Activated CD4-positive, alpha-beta T cell treated with anti-CD3 and anti-CD28 coated beads for 36 hours (primary cell): ENCODE data around the gene PDE11A. TPM values are rescaled to one million over a fixed set of nuclear protein-coding genes. Genes with fewer than 3 reads are reported as not detected.

Experiments used
- ATAC-seq: fragments of 200-7000 bp; cut with Tn5 transposase; one replicate; pipeline ENCODE4 v1.10.0; 2021; ENCODE audit warnings: mild to moderate bottlenecking, moderate library complexity
- CTCF ChIA-PET: fragments of 350-600 bp; sonication (Branson Sonifier 250); formaldehyde crosslinking; loops from one replicate; lab custom pipeline; 2021; ENCODE audit warnings: antibody characterized with exemption; lab: Charles Lee
- POLR2A ChIA-PET: fragments of 350-600 bp; sonication (Branson Sonifier 250); formaldehyde crosslinking; loops from one replicate; lab custom pipeline; 2021; ENCODE audit warnings: antibody characterized with exemption, inconsistent platforms; lab: Charles Lee
- DNase-seq: peaks from one replicate; pipeline ENCODE4 v3.0.0-alpha.2; 2020
- H3K27ac Mint-ChIP-seq: one replicate; pipeline ENCODE4 v1.8.0; 2021; ENCODE audit warnings: mixed read lengths
- H3K27me3 Mint-ChIP-seq: one replicate; pipeline ENCODE4 v1.8.0; 2021; ENCODE audit warnings: mixed read lengths
- H3K36me3 Mint-ChIP-seq: one replicate; pipeline ENCODE4 v1.8.0; 2021; ENCODE audit warnings: low read depth, mixed read lengths
- H3K4me1 Mint-ChIP-seq: one replicate; pipeline ENCODE4 v1.8.0; 2021; ENCODE audit warnings: mixed read lengths
- H3K4me3 Mint-ChIP-seq: one replicate; pipeline ENCODE4 v1.8.0; 2021; ENCODE audit warnings: mild to moderate bottlenecking, moderate library complexity, mixed read lengths
- H3K9me3 Mint-ChIP-seq: one replicate; pipeline ENCODE4 v1.8.0; 2021; ENCODE audit warnings: low read depth, mixed read lengths
- intact Hi-C, 2 experiments: fragments of 100-400 bp; cut with DNase I in 1 of 2; cut with micrococcal nuclease in 1 of 2; formaldehyde crosslinking; loops; one replicate each; pipeline versions ENCODE4 v1.14.2 to v1.15.1; 2022 to 2024; cut with DNase I, micrococcal nuclease
- total RNA-seq, 2 experiments: library from RNA; stranded (reverse); gene quantifications; one replicate each; pipeline ENCODE4 v1.2.3, GENCODE V29; 2021

Gene PDE11A
- total RNA-seq, 2 experiments from 2014 or later, result 0.12 TPM; not detected in 1

DNA sequence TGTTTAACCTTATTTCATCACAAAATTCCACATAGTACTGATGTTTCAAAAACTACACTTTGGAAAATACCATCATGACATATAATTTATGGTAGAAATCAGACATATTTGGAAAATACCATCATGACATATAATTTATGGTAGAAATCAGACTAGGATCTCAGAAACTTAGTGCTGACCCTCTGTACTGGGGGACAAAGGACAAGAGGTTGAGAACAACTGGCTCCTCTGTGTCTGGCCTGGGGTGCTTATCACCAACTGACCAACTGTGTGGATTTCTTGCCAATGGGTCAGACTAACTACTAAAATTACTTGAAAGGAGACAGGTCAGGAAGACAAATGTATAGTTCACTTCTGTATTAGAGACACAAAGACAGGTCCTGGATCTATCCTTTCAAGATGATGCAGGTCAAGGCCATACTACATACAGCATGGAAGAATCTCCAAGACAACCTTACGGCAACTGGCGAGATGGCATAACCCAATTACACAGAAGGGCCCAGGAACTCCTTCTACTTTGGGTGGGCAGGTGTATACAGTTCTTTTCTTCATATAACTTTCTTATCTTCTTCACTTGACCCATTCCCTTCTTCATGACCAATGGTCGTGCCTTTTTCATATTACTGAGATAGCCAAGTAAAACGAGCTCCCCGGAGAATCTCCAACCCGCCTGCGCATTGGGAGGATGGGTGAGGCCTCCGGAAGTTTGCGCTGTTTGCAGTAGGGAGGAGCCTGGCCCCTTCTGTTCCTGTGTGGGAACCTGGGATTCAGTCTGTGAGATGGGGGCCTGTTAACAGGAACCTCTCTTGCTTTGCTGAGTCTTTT is 389.5 kb downstream of the PDE11A start:
- intact Hi-C loops, result no loop called here
- DNase-seq, result no peak
- CTCF ChIA-PET, result interaction anchor here (0.6 to 0.8 kb wide), 2 partner anchors 26 to 603 kb away, joined by 4 read pairs; no protein-coding TSS in a partner anchor
- Mint-ChIP-seq H3K27ac (no peak overlapping the region), H3K36me3 (no peaks in the 10 kb centered on the region), H3K9me3 (no peaks in the 10 kb centered on the region), H3K27me3 (no peaks in the 10 kb centered on the region), H3K4me1 (no peaks in the 10 kb centered on the region), H3K4me3 (no peak overlapping the region)
- no peak for ATAC-seq
- POLR2A ChIA-PET, result no interaction called here

DNA sequence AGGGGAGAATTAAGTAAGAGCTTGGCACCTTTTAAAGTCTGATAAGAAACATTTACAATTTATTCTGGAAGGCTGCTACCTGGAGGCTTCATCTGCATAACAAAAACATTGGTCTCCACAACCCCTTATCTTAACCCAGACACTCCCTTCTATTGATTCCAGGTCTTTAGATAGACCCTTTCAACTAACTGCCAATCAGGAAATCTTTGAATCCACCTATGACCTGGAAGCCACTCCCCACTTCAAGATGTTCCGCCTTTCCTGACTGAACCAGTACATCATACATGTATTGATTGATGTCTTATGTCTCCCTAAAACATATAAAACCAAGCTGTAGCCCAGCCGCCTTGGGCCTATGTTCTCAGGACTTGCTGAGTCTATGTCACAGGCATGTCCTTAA is 390.6 kb downstream of the PDE11A start:
- intact Hi-C loops, result no loop called here
- no peak for ATAC-seq
- Mint-ChIP-seq H3K27ac (no peak overlapping the region), H3K9me3 (no peaks in the 10 kb centered on the region), H3K4me1 (no peaks in the 10 kb centered on the region), H3K4me3 (no peak overlapping the region), H3K36me3 (no peaks in the 10 kb centered on the region), H3K27me3 (peaks cover 3% of the 10 kb centered on the region)
- POLR2A ChIA-PET, result no interaction called here
- CTCF ChIA-PET, result interaction anchor here (0.5 kb wide), 1 partner anchor 43 kb away, joined by 3 read pairs; no protein-coding TSS in a partner anchor
- DNase-seq, result no peak

- H3K4me1 Mint-ChIP-seq, result no peaks in the 10 kb centered on the region
- H3K27ac Mint-ChIP-seq, result no peak overlapping the region
- POLR2A ChIA-PET, result no interaction called here
- H3K27me3 Mint-ChIP-seq, result peaks cover 5% of the 10 kb centered on the region
- intact Hi-C loops, result no loop called here
- no peak overlapping the region for H3K4me3 Mint-ChIP-seq
- H3K36me3 Mint-ChIP-seq, result no peaks in the 10 kb centered on the region
- ATAC-seq (no peak), DNase-seq (no peak)
- CTCF ChIA-PET, result no interaction called here
- no peaks in the 10 kb centered on the region for H3K9me3 Mint-ChIP-seq
These were observed 391.5 kb downstream of the PDE11A start for GRCh38 chr2:177680866-177681712.

GRCh38 chr2:177679611-177680605 is 392.7 kb downstream of the PDE11A start:
- H3K27me3 Mint-ChIP-seq, result peaks cover 7% of the 10 kb centered on the region
- intact Hi-C loops, result no loop called here
- ChIA-PET POLR2A (no interaction called here), CTCF (interaction anchor here (1.0 kb wide), 1 partner anchor 11 kb away, joined by 3 read pairs; no protein-coding TSS in a partner anchor)
- H3K27ac Mint-ChIP-seq, result no peak overlapping the region
- H3K4me1 Mint-ChIP-seq, result no peaks in the 10 kb centered on the region
- no peak for ATAC-seq
- no peaks in the 10 kb centered on the region for H3K9me3 Mint-ChIP-seq
- no peak overlapping the region for H3K4me3 Mint-ChIP-seq
- DNase-seq, result no peak
- H3K36me3 Mint-ChIP-seq, result no peaks in the 10 kb centered on the region

GRCh38 chr2:177678939-177679338 is 393.6 kb downstream of the PDE11A start:
- no peak for DNase-seq
- Mint-ChIP-seq H3K9me3 (no peaks in the 10 kb centered on the region), H3K27ac (no peak overlapping the region), H3K4me3 (no peak overlapping the region), H3K27me3 (peaks cover 9% of the 10 kb centered on the region), H3K4me1 (no peaks in the 10 kb centered on the region), H3K36me3 (no peaks in the 10 kb centered on the region)
- CTCF ChIA-PET, result interaction anchor here (1.0 kb wide), 1 partner anchor 10 kb away, joined by 3 read pairs; no protein-coding TSS in a partner anchor
- no peak for ATAC-seq
- intact Hi-C loops, result no loop called here
- POLR2A ChIA-PET, result no interaction called here

- no peak for ATAC-seq
- no peak overlapping the region for H3K27ac Mint-ChIP-seq
- CTCF ChIA-PET, result no interaction called here
- no peaks in the 10 kb centered on the region for H3K9me3 Mint-ChIP-seq
- no peak overlapping the region for H3K4me3 Mint-ChIP-seq
- H3K36me3 Mint-ChIP-seq, result no peaks in the 10 kb centered on the region
- DNase-seq, result no peak
- H3K27me3 Mint-ChIP-seq, result peaks cover 13% of the 10 kb centered on the region
- no peaks in the 10 kb centered on the region for H3K4me1 Mint-ChIP-seq
- intact Hi-C loops, result no loop called here
- POLR2A ChIA-PET, result no interaction called here
These were observed 395.9 kb downstream of the PDE11A start for GRCh38 chr2:177676636-177677035.

DNA sequence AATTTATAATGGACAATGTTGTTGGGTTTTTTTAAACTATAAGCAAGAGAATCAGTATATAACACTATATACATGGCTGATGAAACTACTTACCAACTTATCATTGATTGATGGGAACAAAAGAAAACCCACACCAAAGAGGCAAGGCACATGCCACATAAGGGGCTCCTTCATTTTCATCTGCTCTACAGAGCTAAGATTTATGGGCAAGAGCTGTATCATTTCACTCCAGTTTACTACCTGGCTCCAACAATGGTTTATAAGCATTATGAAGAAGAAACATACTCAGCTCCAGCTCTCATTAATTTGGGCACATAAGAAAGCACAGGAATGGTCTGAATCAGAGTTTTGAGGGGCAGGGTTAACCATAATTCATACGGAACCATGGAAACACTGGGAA is 396.8 kb downstream of the PDE11A start:
- H3K4me1 Mint-ChIP-seq, result peaks cover 2% of the 10 kb centered on the region
- H3K27ac Mint-ChIP-seq, result no peak overlapping the region
- DNase-seq (no peak), ATAC-seq (no peak)
- intact Hi-C loops, result no loop called here
- no peak overlapping the region for H3K4me3 Mint-ChIP-seq
- H3K27me3 Mint-ChIP-seq, result peaks cover 13% of the 10 kb centered on the region
- ChIA-PET POLR2A (no interaction called here), CTCF (interaction anchor here (1.3 kb wide), 1 partner anchor 14 kb away, joined by 3 read pairs; no protein-coding TSS in a partner anchor)
- H3K36me3 Mint-ChIP-seq, result no peaks in the 10 kb centered on the region
- H3K9me3 Mint-ChIP-seq, result no peaks in the 10 kb centered on the region

DNA sequence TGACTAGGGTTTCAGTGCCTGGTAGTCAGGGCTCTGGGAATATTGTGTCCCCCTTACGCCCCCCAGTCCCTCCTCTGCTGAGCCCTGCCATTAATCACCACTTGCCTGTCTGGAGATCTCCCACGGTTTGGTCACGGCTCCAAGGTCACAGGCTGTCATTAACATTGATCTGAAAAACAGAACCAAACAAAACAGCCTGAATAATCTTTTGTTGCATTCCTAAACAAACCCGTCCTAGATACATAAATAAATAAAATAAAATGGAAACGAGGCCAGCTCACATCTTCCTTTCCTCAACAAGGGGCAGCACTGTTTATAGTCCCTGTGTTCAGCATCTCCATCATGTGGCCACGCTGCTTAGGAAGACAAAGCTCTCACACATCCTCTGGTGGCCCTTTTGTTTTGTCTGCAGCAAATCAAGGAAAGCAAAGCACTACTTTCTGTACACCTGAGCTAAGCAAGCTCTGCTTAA is 397.2 kb downstream of the PDE11A start:
- Mint-ChIP-seq H3K36me3 (no peaks in the 10 kb centered on the region), H3K4me1 (peaks cover 3% of the 10 kb centered on the region), H3K9me3 (no peaks in the 10 kb centered on the region), H3K27ac (no peak overlapping the region), H3K4me3 (no peak overlapping the region), H3K27me3 (peaks cover 13% of the 10 kb centered on the region)
- ChIA-PET POLR2A (no interaction called here), CTCF (interaction anchor here (1.3 kb wide), 1 partner anchor 13 kb away, joined by 3 read pairs; no protein-coding TSS in a partner anchor)
- ATAC-seq (no peak), DNase-seq (no peak)
- intact Hi-C loops, result no loop called here

DNA sequence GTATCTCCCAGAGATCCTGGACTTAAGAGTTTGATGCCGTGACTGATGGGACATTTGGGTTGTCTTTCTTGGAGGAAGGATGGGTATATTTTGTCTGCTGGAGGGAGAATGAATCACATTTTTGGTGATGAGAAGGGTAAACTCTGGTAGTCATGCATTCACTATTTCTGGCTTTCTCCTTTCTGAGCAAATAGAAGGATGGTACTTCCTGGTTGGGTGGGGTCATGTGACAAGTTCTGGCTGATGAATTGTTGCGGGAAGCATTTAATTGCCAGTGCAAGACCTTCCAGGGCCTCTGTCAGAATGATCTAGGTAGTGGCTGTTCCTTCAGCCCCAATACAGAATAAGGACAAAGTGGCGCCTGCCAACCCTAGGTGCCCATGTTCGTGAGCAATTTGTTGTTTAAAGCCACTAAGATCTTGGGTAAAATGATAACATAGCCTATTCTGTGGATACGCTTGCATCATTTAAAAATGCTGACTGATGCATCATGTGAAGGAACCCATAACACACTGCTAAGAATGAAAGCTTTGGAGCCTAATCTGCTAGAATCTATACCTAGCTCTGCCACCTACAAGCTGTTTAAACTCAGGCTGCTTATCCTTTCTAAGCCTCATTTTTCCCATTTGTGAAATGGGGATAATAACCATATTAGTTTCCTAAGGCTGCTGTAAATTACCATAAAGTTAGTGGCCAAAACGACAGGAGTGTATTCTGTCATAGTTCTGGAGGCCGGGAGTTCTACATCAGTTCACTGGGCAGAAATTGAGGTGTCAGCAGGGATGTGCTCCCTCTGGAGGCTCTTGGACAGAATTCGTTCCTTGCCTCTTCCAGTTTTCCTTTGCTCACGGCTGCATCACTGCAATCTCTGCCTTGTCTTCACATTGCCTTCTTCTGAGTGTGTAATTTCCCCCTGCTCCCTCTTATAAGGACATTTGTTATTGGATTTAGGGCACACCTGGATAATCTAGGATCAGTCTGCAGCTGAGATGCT is 398.7 kb downstream of the PDE11A start:
- H3K27me3 Mint-ChIP-seq, result peaks cover 13% of the 10 kb centered on the region
- DNase-seq (no peak), ATAC-seq (no peak)
- POLR2A ChIA-PET, result no interaction called here
- intact Hi-C loops, result no loop called here
- H3K36me3 Mint-ChIP-seq, result no peaks in the 10 kb centered on the region
- CTCF ChIA-PET, result no interaction called here
- H3K4me3 Mint-ChIP-seq, result no peak overlapping the region
- peaks cover 3% of the 10 kb centered on the region for H3K4me1 Mint-ChIP-seq
- no peak overlapping the region for H3K27ac Mint-ChIP-seq
- no peaks in the 10 kb centered on the region for H3K9me3 Mint-ChIP-seq

GRCh38 chr2:177671662-177672061 is 400.9 kb downstream of the PDE11A start:
- no peak overlapping the region for H3K27ac Mint-ChIP-seq
- H3K27me3 Mint-ChIP-seq, result peaks cover 10% of the 10 kb centered on the region
- H3K4me1 Mint-ChIP-seq, result peaks cover 3% of the 10 kb centered on the region
- H3K4me3 Mint-ChIP-seq, result no peak overlapping the region
- ATAC-seq (no peak), DNase-seq (no peak)
- intact Hi-C loops, result no loop called here
- no peaks in the 10 kb centered on the region for H3K36me3 Mint-ChIP-seq
- ChIA-PET POLR2A (interaction anchor here (0.7 kb wide), 1 partner anchor 13 kb away, joined by 3 read pairs; no protein-coding TSS in a partner anchor), CTCF (interaction anchor here (0.8 to 1.2 kb wide), 3 partner anchors 20 to 337 kb away, joined by 3 read pairs; no protein-coding TSS in a partner anchor)
- H3K9me3 Mint-ChIP-seq, result no peaks in the 10 kb centered on the region
